ENCODE data around the gene RTN1.
A peak's percentile ranks its signal among the peaks of the same experiment; 100 is the strongest.

Gene RTN1

DNA sequence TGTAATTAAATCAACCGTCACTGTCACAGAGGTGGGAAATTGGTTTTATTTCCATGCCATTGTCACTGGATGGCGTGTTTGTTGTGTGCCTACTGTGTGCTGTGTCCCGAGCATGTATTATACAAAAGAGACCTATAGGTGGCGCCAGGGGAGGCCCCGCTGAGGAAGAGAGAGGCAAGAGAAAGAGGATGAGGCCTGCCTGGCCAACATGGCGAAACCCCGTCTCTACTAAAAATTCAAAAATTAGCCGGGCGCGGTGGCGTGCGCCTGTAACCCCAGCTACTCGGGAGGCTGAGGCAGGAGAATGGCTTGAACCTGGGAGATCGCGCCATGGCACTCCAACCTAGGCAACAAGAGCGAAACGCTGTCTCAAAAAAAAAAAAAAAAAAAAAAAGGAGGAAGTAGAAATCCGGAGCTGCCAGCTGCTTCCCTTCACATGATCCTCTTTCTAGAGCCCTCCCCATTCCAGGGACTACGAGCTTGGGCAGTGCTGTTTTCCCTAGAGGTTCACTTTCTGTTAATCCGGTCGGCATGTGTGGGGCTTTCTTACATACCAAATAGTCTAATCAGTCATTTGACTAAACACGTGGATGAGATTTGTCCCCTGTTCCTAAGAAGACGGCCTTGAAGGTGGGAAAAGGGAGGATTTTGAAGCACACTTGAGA lies 287.6 kb downstream of the RTN1 start:
- FAIRE-seq (no peak), DNase-seq (ENCODE audit: insufficient read length, low spot score) (no peak)
- no peak for TF ChIP-seq POLR2A (IDR thresholded peaks at IDR 0.05; ENCODE audit: low read depth, low read length)

DNA sequence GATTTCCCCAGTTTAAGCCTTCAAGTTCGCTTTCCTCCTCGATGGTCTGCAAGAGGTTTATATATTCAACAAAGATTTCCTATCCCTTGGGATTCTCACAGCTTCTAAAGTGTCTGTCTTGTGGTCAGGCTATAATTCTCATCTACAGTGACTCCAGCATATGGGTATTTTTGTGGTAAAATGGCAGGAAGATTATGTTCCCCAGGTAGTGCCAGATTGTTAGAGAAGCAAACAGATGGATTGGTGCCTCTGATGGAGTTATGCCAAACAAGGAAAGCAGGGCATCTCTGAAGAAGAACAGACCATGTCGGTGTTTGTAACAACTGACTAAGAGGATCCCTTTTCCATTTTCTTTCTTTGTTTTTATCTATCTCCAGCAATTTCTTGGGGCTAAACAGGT lies 288.4 kb downstream of the RTN1 start:
- no peak for FAIRE-seq
- DNase-seq (ENCODE audit: insufficient read length, low spot score) = no peak
- TF ChIP-seq POLR2A (IDR thresholded peaks at IDR 0.05; ENCODE audit: low read depth, low read length) = no peak

DNA sequence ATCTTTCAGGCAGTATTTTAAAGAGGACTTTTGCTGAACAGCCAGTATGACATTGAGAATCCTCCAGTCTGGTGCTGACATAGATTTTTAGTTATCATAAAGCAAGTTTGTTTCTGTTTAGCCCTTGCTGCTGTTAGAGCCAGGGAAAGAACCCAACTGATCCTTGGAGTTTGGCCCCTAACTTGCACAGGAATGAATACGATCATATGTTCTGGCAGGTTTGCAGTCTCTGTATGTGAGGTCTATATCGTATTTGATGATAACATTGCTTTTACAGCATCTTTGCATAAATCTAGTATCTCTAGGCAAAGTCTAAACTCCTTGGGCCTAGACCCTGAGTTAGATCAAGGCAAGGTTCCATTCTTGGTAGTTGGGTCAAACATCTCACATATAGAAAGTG lies 289.7 kb downstream of the RTN1 start:
- DNase-seq (ENCODE audit: insufficient read length, low spot score) (no peak), FAIRE-seq (no peak)
- TF ChIP-seq POLR2A (IDR thresholded peaks at IDR 0.05; ENCODE audit: low read depth, low read length) = no peak

DNA sequence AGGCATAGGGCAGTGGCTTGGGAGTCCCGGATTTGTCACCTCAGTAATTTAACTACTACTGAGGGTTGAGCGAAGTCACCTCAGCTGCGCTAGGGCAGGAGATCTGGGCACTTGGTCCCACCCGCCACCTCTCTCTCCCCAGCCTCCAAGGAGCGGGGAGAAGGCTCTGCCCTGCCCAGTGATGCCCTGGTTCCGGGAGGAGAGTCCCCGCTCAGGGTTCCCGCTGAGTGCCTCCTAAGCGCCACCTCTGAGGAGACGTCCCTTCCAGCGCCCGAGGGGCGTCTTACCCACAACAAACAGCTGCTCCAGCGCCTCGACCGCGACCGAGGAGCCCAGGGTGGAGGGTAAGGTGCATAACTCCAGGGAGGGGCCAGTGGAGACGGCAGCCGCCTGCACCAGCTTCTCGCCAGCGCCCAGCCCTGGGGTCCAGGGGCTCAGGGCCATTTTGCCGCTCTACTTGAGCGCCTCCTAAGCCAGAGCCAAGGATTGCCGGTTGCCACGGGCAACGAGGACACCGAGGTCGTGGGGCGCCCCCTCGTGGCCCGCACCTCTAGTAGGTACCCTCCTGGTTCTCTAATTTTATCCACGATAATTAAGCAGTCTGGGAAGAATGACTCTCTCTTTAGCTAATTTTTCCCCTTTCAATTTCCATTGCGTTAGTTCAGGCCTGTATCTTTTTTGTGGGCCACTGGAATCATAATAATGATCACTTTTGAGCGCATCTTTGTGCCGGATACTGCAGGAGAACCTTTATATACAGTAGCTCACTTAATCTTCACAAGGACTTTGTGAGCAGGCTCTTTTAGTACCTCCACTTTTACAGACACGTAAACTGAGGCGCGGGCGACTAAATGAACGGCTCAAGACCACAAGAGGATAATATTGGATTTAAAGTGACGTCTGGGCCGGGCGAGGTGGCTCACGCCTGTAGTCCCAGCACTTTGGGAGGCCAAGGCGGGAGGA lies 294.0 kb downstream of the RTN1 start, which contains the start of gene CCDC175:
Gene CCDC175 (minus strand): TSS at position 481 of the 963 bp plus-strand sequence. CDS start 37 bp downstream, at position 444.
- DNase-seq (ENCODE audit: insufficient read length, low spot score) (peak; percentile 42), FAIRE-seq (no peak)
- no peak for TF ChIP-seq POLR2A (IDR thresholded peaks at IDR 0.05; ENCODE audit: low read depth, low read length)

DNA sequence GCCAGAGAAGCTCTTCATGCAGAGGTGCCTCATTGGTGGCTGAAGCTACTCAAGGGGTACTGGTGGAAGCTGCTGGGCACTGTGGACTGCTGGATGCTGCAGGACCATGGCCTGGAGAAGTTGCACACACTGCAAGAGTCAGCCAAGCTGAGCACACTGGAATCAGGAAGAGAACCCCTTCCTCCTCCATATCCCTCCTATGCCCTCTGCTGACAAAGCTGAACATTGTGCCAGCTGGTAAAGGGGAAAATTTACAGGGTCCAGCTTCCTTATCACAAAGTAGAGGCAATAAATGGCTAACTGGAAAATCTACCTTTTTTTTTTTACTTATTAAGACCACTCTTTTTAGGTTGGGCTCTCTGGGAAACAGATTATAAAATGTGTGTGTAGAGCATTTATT lies 300.5 kb downstream of the RTN1 start:
- TF ChIP-seq POLR2A (IDR thresholded peaks at IDR 0.05; ENCODE audit: low read depth, low read length) = no peak
- no peak for FAIRE-seq

DNA sequence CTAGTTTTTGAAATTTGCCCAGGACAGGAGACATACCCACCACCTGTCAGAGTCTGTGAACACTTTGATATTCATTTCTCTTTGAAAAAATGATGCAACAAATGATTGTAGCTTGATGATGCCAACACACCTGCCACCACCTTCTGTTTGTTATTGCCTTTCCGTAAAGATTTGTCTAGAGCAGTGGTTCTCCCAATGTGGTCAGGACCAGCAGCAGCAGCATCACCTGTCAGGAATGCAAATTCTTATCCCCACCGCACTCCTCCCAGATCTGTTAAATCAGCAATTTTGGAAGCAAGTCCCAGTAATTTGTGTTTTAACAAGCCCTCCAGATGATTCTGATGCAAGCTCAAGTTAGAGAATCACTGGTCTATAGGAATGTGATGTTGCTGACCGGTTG lies 303.9 kb downstream of the RTN1 start:
- TF ChIP-seq POLR2A (IDR thresholded peaks at IDR 0.05; ENCODE audit: low read depth, low read length) = no peak
- no peak for FAIRE-seq
- no peak for DNase-seq (ENCODE audit: insufficient read length, low spot score)

More for the DNA sequence above, 300.5 kb downstream of the RTN1 start:
- DNase-seq (ENCODE audit: insufficient read length, low spot score) = no peak

DNA sequence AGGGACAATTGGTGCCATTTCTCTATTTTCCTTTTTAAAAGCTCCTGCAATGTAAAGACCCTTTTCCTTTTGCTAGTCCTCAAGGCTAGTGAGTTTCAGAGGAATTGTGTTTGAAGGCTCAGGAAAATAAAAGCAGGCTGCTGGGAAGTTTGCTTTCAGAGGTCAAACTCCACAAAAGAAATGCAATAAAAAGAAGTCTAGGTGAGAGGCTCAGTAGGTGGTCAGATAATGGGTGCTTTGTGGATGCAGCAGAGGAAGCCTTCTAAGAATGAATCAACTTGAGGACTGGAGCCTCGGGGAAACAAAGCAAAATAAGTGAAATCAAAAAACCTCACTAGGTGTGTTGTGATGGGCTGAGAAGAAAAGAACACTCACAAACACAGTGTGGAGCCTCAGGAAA lies 304.3 kb downstream of the RTN1 start:
- TF ChIP-seq POLR2A (IDR thresholded peaks at IDR 0.05; ENCODE audit: low read depth, low read length) = no peak
- DNase-seq (ENCODE audit: insufficient read length, low spot score) (no peak), FAIRE-seq (no peak)

DNA sequence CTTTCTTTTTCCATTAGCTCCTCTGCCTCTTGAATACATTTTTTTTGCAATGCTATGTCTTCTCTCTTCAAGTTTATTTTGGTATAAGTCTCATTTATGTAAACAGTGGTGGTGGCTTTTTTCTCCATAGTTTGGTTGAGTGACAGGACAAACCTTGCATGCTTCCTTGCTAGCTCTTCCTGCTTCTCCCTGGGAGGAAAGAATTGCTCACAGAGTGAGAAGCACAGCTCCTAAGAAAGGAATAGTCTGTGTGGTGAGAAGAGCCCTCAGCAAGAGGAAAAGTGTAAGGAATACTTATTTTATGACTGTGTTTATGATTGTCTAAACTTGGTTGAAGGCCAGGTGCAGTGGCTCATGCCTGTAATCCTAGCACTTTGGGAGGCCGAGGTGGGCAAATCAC lies 305.5 kb downstream of the RTN1 start:
- FAIRE-seq (no peak), DNase-seq (ENCODE audit: insufficient read length, low spot score) (no peak)
- no peak for TF ChIP-seq POLR2A (IDR thresholded peaks at IDR 0.05; ENCODE audit: low read depth, low read length)

DNA sequence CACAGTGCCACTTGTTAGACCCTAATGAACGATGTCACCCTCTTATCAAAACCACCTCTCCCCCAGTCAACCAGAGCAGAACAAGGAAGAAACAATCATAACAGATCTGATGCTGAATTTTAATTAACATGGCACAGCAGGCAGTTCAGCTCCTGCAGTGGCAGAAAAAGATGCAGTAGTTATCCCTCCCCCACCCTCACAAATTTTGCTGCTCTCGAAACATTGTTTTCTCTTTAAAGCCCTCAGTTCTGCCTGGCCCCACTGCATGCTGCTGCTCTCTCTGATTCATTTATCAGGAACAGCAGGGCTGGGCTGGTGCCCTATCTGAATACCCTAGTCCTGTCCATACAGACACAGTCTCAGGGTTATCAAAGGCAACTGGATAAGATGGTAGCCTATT lies 306.2 kb downstream of the RTN1 start:
- no peak for TF ChIP-seq POLR2A (IDR thresholded peaks at IDR 0.05; ENCODE audit: low read depth, low read length)
- DNase-seq (ENCODE audit: insufficient read length, low spot score) = no peak
- FAIRE-seq = no peak

DNA sequence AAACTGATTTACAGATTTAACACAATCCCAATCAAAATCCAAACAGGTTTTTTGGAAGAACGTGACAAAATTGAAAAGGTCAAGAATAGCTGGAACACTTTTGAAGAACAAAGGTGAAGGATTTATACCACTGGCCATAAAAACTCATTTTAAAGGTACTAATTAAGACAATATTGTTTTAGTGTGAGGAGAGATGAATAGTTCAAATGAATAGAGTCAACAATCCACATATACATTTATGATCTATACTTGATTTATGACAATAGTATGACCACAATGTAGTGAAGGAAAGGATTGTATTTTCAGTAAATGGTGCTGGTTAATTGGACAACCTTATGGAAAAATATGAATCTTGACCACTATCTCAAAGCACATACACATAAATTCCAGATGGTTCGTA lies 323.3 kb downstream of the RTN1 start:
- TF ChIP-seq POLR2A (IDR thresholded peaks at IDR 0.05; ENCODE audit: low read depth, low read length) = no peak
- FAIRE-seq = no peak
- no peak for DNase-seq (ENCODE audit: insufficient read length, low spot score)

Measured in H54 (cell line).